ENCODE results near the gene CDT1. TPM values are rescaled to one million over a fixed set of nuclear protein-coding genes. Genes with fewer than 3 reads are reported as not detected.

Gene CDT1
- total RNA-seq, 1 experiment from 2014 or later, result 74.1 TPM

- DNase-seq, result no peak
- Histone ChIP-seq H2BK15ac (ENCODE audit: low read depth, low read length) (no peak overlapping the region), H3K18ac (ENCODE audit: insufficient read length, low read depth, low read length) (no peak overlapping the region), H3K56ac (ENCODE audit: insufficient read length, low read depth, low read length) (no peak overlapping the region), H3K79me1 (ENCODE audit: insufficient read depth, low read depth, low read length, poor library complexity, severe bottlenecking) (peaks cover 3% of the 10 kb centered on the region), H3K14ac (ENCODE audit: insufficient read depth, low read length) (no peak overlapping the region), H3K4me2 (ENCODE audit: insufficient read depth, insufficient read length, low read length) (no peak overlapping the region), H4K91ac (ENCODE audit: insufficient read length, low read depth, low read length) (no peak overlapping the region), H3K23ac (ENCODE audit: insufficient read length, low read depth, low read length) (no peak overlapping the region), H3T11ph (ENCODE audit: low read length) (no peak overlapping the region), H4K5ac (ENCODE audit: insufficient read length, low read depth, low read length) (no peak overlapping the region), H2BK12ac (ENCODE audit: insufficient read length, low read depth, low read length) (no peak overlapping the region), H2BK20ac (ENCODE audit: low read depth, low read length, poor library complexity, severe bottlenecking) (no peak overlapping the region), H2AFZ (ENCODE audit: low read length) (no peak overlapping the region), H3K9me3 (ENCODE audit: control insufficient read depth, low read depth, low read length) (no peaks in the 10 kb centered on the region), H4K8ac (replicated peaks; ENCODE audit: insufficient read length, low read depth, low read length) (no peak overlapping the region), H4K20me1 (ENCODE audit: control insufficient read depth, insufficient read depth, insufficient read length) (no peaks in the 10 kb centered on the region), H2BK5ac (ENCODE audit: insufficient read length, low read length) (no peak overlapping the region), H3K9ac (ENCODE audit: extremely low read depth, insufficient read length, low read length) (no peak overlapping the region), H3K79me2 (ENCODE audit: insufficient read depth, low read length) (no peaks in the 10 kb centered on the region; the same call in 1 of the 2 replicates), H3K4me1 (ENCODE audit: insufficient read depth, low read length) (peaks cover 8% of the 10 kb centered on the region; the same call in 1 of the 2 replicates), H3K23me2 (ENCODE audit: insufficient read length, low read depth, low read length, poor library complexity, severe bottlenecking) (no peaks in the 10 kb centered on the region), H2BK120ac (ENCODE audit: low read depth, low read length, poor library complexity, severe bottlenecking) (no peak overlapping the region), H3K27ac (ENCODE audit: insufficient read length, low read depth, low read length) (no peak overlapping the region), H3K4ac (ENCODE audit: low read depth, low read length) (no peak overlapping the region), H2AK5ac (ENCODE audit: insufficient read length, low read length) (no peak overlapping the region), H3K27me3 (ENCODE audit: insufficient read depth, low read length) (no peaks in the 10 kb centered on the region)
- Mint-ChIP-seq H3K4me1 (peaks cover 33 to 59% of the 10 kb centered on the region in 2 experiments), H3K27ac (peak overlapping the region; percentile 12 to 71 (median 14); a peak in 3 of 7 replicates), H3K36me3 (ENCODE audit: insufficient read depth in 1 of 3, low read depth in 3 of 3) (no peaks in the 10 kb centered on the region), H3K9me3 (no peaks in the 10 kb centered on the region), H3K4me3 (no peak overlapping the region), H3K27me3 (ENCODE audit: low read depth) (no peaks in the 10 kb centered on the region)
- WGBS (ENCODE audit: extremely low coverage, insufficient read length, low lambda C conversion rate), result no CpG with 5 or more reads among the region's 11 CpGs
- TF ChIP-seq CTCF (conservative IDR thresholded peaks at IDR 0.05), result no peak
These were observed 36.6 kb upstream of the CDT1 start for GRCh38 chr16:88766975-88767374.

All from H9 (cell line).